Caco-2 (cell line): ENCODE results near the gene HSD17B7. TPM values are rescaled to one million over a fixed set of nuclear protein-coding genes. Genes with fewer than 3 reads are reported as not detected.
"Not testable (repeated sequence)": the region's sequence is repeated elsewhere in the genome, so short reads cannot be mapped to it uniquely, and the experiment has no call there.

Experiments
- Bru-seq: library from RNA; stranded (reverse); fragments of 400-500 nt; gene quantifications from one replicate; lab custom pipeline; 2021; lab: Mats Ljungman, UMichigan
- BruChase-seq, 2 experiments: library from RNA; stranded (reverse); fragments of 400-500 nt; gene quantifications; one replicate each; lab custom pipeline; 2021; lab: Mats Ljungman, UMichigan
- BruUV-seq: library from RNA; stranded (reverse); fragments of 400-500 nt; replicated peaks from 2 replicates; lab custom pipeline; 2021; lab: Mats Ljungman, UMichigan
- CTCF ChIA-PET: fragments of 300-600 bp; sonication (Branson Sonifier 250); formaldehyde crosslinking; loops from one replicate; lab custom pipeline; 2022; ENCODE audit warnings: antibody characterized with exemption; lab: Charles Lee
- POLR2A ChIA-PET: fragments of 300-600 bp; sonication (Branson Sonifier 250); formaldehyde crosslinking; loops from one replicate; lab custom pipeline; 2022; ENCODE audit warnings: antibody characterized with exemption; lab: Charles Lee
- DNase-seq, 2 experiments: peaks; one replicate each; pipeline versions ENCODE4 v3.0.0 to v3.0.0-alpha.2; 2020 to 2022
- H3K27me3 ChIP-seq: replicated peaks from 2 replicates; pipeline ENCODE4 v1.6.0; 2011; ENCODE audit warnings: low read length; ENCODE audit not compliant: control insufficient read depth, insufficient read depth
- H3K36me3 ChIP-seq: 2 replicates; pipeline ENCODE4 v1.5.1; 2011; ENCODE audit warnings: low read length; ENCODE audit not compliant: control insufficient read depth, insufficient read depth
- H3K4me1 ChIP-seq: fragments of 250-450 bp; sonication (Bioruptor Pico); 2 replicates; pipeline ENCODE4 v1.5.1; 2020; ENCODE audit warnings: mild to moderate bottlenecking
- H3K4me3 ChIP-seq: 2 replicates; pipeline ENCODE4 v1.5.1; 2011; ENCODE audit warnings: low read depth, mild to moderate bottlenecking, control low read depth, low read length
- H3K9me3 ChIP-seq: fragments of 250-450 bp; sonication (Bioruptor Pico); 2 replicates; pipeline ENCODE4 v1.5.1; 2020; ENCODE audit warnings: mild to moderate bottlenecking, moderate library complexity
- H3K27ac Mint-ChIP-seq: one replicate; pipeline ENCODE4 v1.8.0; 2022; ENCODE audit warnings: mixed read lengths; ENCODE audit not compliant: unreplicated experiment
- H3K27me3 Mint-ChIP-seq: one replicate; pipeline ENCODE4 v1.8.0; 2022; ENCODE audit warnings: mixed read lengths; ENCODE audit not compliant: insufficient read depth, unreplicated experiment
- H3K36me3 Mint-ChIP-seq: one replicate; pipeline ENCODE4 v1.8.0; 2022; ENCODE audit warnings: mild to moderate bottlenecking, mixed read lengths; ENCODE audit not compliant: insufficient read depth, unreplicated experiment
- H3K4me1 Mint-ChIP-seq: one replicate; pipeline ENCODE4 v1.8.0; 2022; ENCODE audit warnings: low read depth, mixed read lengths; ENCODE audit not compliant: unreplicated experiment
- H3K4me3 Mint-ChIP-seq: one replicate; pipeline ENCODE4 v1.8.0; 2022; ENCODE audit warnings: mild to moderate bottlenecking, moderate library complexity, mixed read lengths; ENCODE audit not compliant: unreplicated experiment
- H3K9me3 Mint-ChIP-seq: one replicate; pipeline ENCODE4 v1.8.0; 2022; ENCODE audit warnings: mixed read lengths; ENCODE audit not compliant: unreplicated experiment
- intact Hi-C: fragments of 100-400 bp; cut with micrococcal nuclease; formaldehyde crosslinking; loops from one replicate; pipeline ENCODE4 v1.10.0; 2022; ENCODE audit not compliant: unreplicated experiment
- long read RNA-seq: library from polyadenylated mRNA; stranded (forward); transcript quantifications from one replicate; pipeline ENCODE4 v2.0.0, GENCODE V29; 2022
- total RNA-seq: library from RNA; stranded (reverse); gene quantifications from 2 replicates; pipeline ENCODE4 v1.2.3, GENCODE V29; 2022
- TF ChIP-seq, protein P1 (sequence below), 2 experiments: fragments of 200-600 bp in 1 of 2; IDR thresholded peaks; 1 replicate in 1 of 2; 2 replicates in 1 of 2; pipeline versions ENCODE4 v1.5.1 to v1.8.0; 2011 to 2022; ENCODE audit warnings: antibody characterized with exemption in 1 of 2, control low read depth in 1 of 2, inconsistent platforms in 1 of 2, low read depth in 1 of 2, low read length in 1 of 2, mild to moderate bottlenecking in 1 of 2, moderate library complexity in 1 of 2; ENCODE audit not compliant: insufficient read depth in 1 of 2, severe bottlenecking in 1 of 2, unreplicated experiment in 1 of 2

Gene HSD17B7, protein sequence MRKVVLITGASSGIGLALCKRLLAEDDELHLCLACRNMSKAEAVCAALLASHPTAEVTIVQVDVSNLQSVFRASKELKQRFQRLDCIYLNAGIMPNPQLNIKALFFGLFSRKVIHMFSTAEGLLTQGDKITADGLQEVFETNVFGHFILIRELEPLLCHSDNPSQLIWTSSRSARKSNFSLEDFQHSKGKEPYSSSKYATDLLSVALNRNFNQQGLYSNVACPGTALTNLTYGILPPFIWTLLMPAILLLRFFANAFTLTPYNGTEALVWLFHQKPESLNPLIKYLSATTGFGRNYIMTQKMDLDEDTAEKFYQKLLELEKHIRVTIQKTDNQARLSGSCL
- 31.9 and 35.9 TPM in 2 replicates for total RNA-seq
- Bru-seq, nascent RNA = percentile 91 among the genes with signal in this experiment
- percentile 77 among the genes with signal in this experiment for BruChase-seq, experiment 1, labeled RNA remaining after a 2-hour chase
- BruChase-seq, experiment 2, labeled RNA remaining after a 6-hour chase = percentile 72 among the genes with signal in this experiment
- long read RNA-seq, transcript HSD17B7-201 (9 exons, 1,190 nt) = major isoform, 56 of 65 reads
- long read RNA-seq, partial matches to known transcripts = 2 of 65 reads
- long read RNA-seq, other reads (novel, unspliced or antisense) = 6 of 65 reads

DNA sequence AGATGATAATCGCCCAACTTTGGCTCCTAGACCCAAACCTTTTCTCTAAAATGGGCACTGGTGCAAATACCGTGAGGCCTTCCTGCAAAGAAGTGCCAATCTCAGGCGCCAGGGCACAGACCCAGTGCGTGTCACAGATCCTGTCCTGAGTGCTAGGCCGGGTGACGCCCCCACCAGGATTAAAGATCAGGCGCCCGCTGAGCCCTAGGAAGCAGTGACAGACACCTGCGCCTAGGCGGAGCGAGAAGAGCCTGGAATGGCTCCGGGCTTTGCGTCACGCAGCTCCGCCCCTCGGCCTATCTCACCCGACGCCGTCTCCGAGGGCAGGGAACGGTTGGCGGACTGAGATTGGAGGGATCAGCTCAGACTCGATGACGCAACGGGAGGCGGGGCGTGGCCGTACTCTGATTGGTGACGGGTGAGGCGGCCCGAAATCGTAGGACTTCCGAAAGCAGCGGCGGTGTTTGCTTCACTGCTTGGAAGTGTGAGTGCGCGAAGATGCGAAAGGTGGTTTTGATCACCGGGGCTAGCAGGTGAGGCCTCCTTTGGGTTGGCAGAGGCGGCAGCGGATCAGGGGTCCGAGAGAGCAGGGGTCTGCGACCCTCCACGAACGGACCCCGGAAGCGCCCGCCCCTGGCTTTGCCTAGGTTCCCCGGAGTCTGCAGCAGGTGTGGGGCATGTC is at the start of gene HSD17B7:
Gene HSD17B7 (plus strand): TSS at position 400 of the 682 bp plus-strand sequence. CDS start 99 bp downstream, at position 499.
- CTCF ChIA-PET, POLR2A ChIA-PET, H3K27me3 ChIP-seq, H3K9me3 ChIP-seq, H3K9me3 Mint-ChIP-seq, H3K36me3 ChIP-seq, H3K4me1 ChIP-seq, H3K27me3 Mint-ChIP-seq, BruUV-seq, intact Hi-C loops, H3K36me3 Mint-ChIP-seq, H3K4me1 Mint-ChIP-seq: not testable (repeated sequence)
- H3K4me3 ChIP-seq = peak within 1 kb of the TSS; percentile 51
- Mint-ChIP-seq H3K4me3 (peak within 1 kb of the TSS; percentile 77), H3K27ac (peak within 1 kb of the TSS; percentile 86)
- peak; percentile 87 to 90 for DNase-seq

DNA sequence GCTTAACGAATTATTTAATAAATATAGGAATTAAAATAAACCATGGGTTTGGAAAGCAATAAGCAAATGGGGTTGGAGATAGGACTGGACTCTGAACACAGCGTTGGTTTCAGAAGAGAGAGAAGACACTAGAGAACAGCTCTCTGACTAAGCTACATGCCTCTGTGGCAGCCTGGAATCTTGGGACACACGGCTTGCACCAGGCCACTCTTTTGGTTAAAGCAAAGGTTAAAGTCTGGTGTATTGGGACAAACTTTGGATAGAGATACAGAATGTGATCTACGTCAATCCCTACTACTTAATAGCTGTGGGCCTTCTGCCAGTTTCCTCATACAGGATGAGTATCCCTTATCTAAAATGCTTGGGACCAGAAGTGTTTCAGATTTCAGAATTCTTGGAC is 49.7 kb upstream of the HSD17B7 start:
- H3K4me1 ChIP-seq = no peaks in the 10 kb centered on the region
- intact Hi-C loops = no loop called here
- H3K4me1 Mint-ChIP-seq = no peaks in the 10 kb centered on the region
- no peak overlapping the region for H3K4me3 Mint-ChIP-seq
- H3K36me3 ChIP-seq = no peaks in the 10 kb centered on the region
- H3K4me3 ChIP-seq = no peak overlapping the region
- no peaks in the 10 kb centered on the region for H3K9me3 ChIP-seq
- no peak for DNase-seq
- H3K27me3 Mint-ChIP-seq = no peaks in the 10 kb centered on the region
- CTCF ChIA-PET = no interaction called here
- no TSS peak for BruUV-seq
- H3K36me3 Mint-ChIP-seq = no peaks in the 10 kb centered on the region
- TF ChIP-seq, protein P1, sequence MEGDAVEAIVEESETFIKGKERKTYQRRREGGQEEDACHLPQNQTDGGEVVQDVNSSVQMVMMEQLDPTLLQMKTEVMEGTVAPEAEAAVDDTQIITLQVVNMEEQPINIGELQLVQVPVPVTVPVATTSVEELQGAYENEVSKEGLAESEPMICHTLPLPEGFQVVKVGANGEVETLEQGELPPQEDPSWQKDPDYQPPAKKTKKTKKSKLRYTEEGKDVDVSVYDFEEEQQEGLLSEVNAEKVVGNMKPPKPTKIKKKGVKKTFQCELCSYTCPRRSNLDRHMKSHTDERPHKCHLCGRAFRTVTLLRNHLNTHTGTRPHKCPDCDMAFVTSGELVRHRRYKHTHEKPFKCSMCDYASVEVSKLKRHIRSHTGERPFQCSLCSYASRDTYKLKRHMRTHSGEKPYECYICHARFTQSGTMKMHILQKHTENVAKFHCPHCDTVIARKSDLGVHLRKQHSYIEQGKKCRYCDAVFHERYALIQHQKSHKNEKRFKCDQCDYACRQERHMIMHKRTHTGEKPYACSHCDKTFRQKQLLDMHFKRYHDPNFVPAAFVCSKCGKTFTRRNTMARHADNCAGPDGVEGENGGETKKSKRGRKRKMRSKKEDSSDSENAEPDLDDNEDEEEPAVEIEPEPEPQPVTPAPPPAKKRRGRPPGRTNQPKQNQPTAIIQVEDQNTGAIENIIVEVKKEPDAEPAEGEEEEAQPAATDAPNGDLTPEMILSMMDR (IDR thresholded peaks at IDR 0.05; ENCODE audit: insufficient read depth in 1 of 2, low read depth in 1 of 2, low read length in 1 of 2, severe bottlenecking in 1 of 2, unreplicated experiment in 1 of 2) = no peak
- no peak overlapping the region for H3K27ac Mint-ChIP-seq
- H3K9me3 Mint-ChIP-seq = no peaks in the 10 kb centered on the region
- no peaks in the 10 kb centered on the region for H3K27me3 ChIP-seq
- POLR2A ChIA-PET = no interaction called here

DNA sequence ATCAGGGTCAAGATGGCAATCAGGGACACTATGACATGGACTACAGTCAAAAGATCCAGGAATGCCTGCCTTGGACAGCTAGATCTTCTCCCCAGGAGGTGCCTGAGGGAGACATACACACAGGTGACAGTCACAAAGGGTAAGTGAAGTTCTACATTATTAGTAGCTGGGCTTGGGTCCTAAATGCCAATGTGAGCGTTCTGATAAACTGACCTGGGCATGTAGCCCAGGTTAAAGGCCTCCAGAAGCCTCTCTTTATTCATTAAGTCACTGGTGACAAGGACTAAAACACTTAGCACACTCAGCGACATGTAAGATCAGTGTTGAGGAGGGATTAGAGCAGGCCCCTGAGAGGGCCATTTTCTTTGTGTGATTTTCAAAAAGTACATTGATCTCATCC is 48.9 kb upstream of the HSD17B7 start:
- intact Hi-C loops = no loop called here
- Histone ChIP-seq H3K27me3 (no peaks in the 10 kb centered on the region), H3K9me3 (no peaks in the 10 kb centered on the region), H3K36me3 (no peaks in the 10 kb centered on the region), H3K4me1 (no peaks in the 10 kb centered on the region), H3K4me3 (no peak overlapping the region)
- Mint-ChIP-seq H3K4me1 (no peaks in the 10 kb centered on the region), H3K9me3 (no peaks in the 10 kb centered on the region), H3K27me3 (no peaks in the 10 kb centered on the region), H3K27ac (no peak overlapping the region), H3K36me3 (no peaks in the 10 kb centered on the region), H3K4me3 (no peak overlapping the region)
- ChIA-PET POLR2A (no interaction called here), CTCF (no interaction called here)
- DNase-seq = no peak
- TF ChIP-seq, protein P1 (IDR thresholded peaks at IDR 0.05; ENCODE audit: insufficient read depth in 1 of 2, low read depth in 1 of 2, low read length in 1 of 2, severe bottlenecking in 1 of 2, unreplicated experiment in 1 of 2) = no peak
- no TSS peak for BruUV-seq

DNA sequence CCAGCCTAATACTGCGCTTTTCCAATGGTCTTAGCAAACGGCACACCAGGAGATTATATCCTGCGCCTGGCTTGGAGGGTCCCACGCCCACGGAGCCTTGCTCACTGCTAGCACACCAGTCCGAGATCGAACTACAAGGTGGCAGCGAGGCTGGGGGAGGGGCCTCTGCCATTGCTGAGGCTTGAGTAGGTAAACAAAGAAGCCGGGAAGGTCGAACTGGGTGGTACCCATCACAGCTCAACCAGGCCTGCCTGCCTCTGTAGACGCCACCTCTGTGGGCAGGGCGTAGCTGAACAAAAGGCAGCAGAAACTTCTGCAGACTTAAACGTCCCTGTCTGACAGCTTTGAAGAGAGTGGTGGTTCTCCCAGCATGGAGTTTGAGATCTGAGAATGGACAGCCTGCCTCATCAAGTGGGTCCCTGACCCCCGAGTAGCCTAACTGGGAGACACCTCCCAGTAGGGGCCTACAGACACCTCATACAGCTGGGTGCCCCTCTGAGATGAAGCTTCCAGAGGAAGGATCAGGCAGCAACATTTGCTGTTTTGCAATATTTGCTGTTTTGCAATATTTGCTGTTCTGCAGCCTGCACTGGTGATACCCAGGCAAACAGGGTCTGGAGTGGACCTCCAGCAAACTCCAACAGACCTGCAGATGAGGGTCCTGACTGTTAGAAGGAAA is 44.1 kb upstream of the HSD17B7 start:
- H3K9me3 Mint-ChIP-seq, CTCF ChIA-PET, H3K4me1 ChIP-seq, intact Hi-C loops, POLR2A ChIA-PET, H3K36me3 ChIP-seq, H3K4me1 Mint-ChIP-seq, H3K27me3 ChIP-seq, H3K27ac Mint-ChIP-seq, H3K36me3 Mint-ChIP-seq, H3K4me3 Mint-ChIP-seq, H3K27me3 Mint-ChIP-seq, BruUV-seq, H3K4me3 ChIP-seq, H3K9me3 ChIP-seq: not testable (repeated sequence)
- DNase-seq = peak in 1 of 2 experiments; percentile 18
